Umbilical cord (tissue), 2 donors: Measurements from ENCODE around the gene KLHL30. TPM values are rescaled to one million over a fixed set of nuclear protein-coding genes. Genes with fewer than 3 reads are reported as not detected.

ENCODE experiments used
- DNase-seq: peaks from one replicate; pipeline ENCODE4 v3.0.0-alpha.2; 2015; ENCODE audit warnings: low spot score
- total RNA-seq: library from RNA; depleted of rRNA; stranded (reverse); fragments of >200 nt; gene quantifications from one replicate; pipeline ENCODE4 v1.2.3, GENCODE V29; 2014; ENCODE audit warnings: low replicate concordance; ENCODE audit not compliant: insufficient read depth

The KLHL30 gene
- total RNA-seq, 1 donor from 2014 or later: 5.1 TPM

DNA sequence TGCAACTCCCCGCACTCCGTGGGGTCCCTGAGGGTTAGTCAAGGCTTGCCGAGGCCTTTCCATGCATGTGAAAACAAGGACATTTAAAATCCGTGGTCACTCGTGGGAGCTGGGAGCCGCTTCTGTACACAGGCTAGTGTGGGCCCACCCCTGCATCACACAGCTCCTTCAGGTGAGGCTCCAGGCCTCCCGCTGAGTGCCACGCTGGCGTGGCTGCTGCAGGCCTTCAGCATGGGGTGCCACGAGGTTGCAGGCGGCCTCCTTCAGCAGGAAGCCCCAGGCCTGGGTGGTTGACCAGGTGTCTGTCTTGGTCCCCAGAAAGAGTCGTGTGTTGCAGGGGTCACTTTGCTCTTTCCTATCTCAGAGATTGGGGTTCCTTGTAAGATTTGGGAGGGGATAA is 6.6 kb downstream of the KLHL30 start:
- no peak for DNase-seq

DNA sequence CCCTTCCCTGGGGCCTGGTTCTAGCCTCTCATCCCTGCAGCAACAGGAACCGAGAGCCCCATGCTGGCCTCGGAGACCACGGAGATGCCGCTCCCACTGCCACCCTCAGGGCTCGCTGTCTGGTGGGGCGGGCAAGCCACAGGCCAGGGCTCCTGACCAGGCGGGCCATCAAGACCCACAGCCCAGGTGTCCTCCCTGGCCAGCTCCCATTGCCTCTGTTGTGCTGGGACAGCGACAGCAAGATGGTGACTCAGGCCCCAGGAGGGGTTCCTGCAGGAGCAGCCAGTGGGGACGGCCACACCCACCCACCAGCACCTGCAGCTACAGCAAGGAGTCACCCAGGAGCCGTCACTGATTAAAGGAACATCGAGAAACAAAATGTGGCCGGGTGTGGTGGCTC is 7.4 kb downstream of the KLHL30 start:
- no peak for DNase-seq

DNA sequence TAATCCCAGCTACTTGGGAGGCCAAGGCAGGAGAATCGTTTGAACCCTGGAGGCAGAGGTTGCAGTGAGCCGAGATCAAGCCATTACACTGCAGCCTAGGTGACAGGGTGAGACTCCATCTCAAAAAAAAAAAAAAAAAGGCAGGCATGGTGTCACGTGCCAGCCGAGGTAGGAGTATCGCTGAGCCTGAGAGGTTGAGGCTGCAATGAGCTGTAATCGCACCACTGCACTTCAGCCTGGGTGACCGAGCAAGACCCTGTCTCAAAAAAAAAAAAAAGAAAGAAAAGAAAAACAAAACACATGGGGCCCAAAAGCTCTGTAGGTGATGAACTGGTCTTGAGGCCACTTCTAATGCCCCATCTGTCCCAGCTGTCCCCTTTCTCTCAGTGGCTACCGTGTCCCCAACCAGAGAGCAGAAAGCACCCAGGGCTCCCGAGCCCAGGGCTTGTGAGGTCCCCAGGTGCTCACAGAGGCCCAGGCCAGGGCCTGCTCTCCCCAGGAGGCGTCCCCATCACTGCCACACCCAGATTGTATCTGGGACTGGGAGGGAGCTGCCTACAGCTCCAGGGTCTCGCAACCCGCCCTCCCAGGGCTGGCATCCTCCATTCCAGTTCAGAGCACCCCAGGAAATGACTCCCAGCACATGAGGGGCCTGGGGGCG is 8.5 kb downstream of the KLHL30 start:
- no peak for DNase-seq

DNA sequence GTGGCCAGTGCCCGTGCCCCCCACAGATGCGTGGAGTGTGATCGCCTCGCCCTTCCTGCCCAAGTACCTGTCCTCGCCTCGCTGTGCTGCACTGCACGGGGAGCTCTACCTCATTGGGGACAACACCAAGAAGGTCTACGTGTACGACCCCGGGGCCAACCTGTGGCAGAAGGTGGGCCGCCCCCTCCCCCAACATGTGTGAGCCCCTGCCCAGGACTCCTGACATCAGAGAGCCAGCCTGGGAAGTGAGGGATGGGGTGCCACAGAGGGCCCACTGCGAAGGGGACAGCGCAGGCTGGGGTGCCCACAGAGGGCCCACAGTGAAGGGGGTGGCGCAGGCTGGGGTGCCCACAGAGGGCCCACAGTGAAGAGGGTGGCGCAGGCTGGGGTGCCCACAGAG is 10.5 kb downstream of the KLHL30 start:
- no peak for DNase-seq

- no peak for DNase-seq
Observed at GRCh38 chr2:238149841-238150572, 11.5 kb downstream of the KLHL30 start.

DNA sequence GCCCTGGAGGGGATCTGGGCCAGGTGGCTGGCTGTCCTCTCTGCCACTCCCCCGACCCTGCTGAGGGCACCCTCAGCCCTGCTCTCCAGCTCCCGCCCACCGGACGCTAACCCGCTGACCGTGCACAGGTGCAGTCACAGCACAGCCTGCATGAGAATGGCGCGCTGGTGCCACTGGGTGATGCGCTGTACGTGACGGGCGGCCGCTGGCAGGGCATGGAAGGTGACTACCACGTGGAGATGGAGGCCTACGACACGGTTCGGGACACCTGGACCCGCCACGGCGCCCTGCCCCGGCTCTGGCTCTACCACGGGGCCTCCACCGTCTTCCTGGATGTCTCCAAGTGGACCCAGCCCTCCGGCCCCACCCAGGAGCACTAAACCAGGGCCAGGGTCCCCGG is 12.2 kb downstream of the KLHL30 start:
- no peak for DNase-seq

DNA sequence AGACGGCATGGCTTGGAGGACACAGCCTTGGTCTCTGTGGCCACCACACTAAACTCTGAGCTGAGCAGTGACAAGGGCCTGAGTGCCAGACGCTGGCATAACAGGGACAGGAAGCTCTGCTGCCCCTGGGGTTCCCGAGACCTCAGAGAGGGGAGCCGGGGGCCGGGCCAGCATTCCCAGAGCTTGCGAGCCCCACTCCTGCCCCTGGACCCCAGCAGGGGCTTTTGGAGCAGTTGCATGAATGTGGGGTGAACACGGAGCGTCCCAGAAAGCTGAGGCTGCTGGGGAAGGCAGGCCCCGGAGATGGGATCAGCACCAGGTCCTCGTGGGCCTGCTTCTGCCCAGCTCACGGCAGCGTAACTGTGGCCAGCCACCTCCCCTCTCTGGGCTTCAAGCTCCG is 12.7 kb downstream of the KLHL30 start:
- no peak for DNase-seq

DNA sequence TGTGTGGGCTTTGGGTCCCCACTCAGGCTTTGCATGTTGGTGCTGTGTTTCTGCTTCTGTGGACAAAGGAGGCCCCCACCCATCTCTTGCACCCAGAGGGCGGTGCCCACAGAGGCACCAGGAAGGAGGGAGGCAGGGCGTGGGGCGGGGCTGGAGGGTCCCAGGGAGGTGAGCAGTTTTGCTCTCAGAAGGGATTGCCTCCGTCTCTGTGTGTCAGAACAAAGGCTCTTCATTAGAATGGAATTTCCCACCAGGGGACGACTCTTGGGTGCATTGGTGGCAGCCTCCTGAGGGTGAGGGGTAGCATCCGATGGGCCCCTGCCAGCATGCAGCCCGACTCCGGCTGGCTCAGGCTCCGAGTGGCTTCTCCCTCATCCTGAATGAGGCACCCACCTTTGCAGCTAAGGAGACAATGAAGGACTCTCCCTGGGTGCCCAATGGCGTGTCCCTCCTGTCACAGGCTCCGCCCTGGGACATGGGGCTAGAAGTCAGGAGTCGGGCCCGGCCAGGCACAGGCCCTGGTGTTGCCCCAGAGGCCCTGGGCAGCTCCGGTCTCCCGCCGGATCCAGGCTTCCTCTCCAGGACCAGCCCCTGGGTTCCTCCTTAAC is 13.3 kb downstream of the KLHL30 start:
- DNase-seq: no peak

- no peak for DNase-seq
Observed at GRCh38 chr2:238152771-238153688, 14.6 kb downstream of the KLHL30 start.

- no peak for DNase-seq
Observed at GRCh38 chr2:238154570-238154969, 16.1 kb downstream of the KLHL30 start.

GRCh38 chr2:238155051-238155760 is 16.7 kb downstream of the KLHL30 start:
- no peak for DNase-seq

GRCh38 chr2:238155761-238156694 is 17.6 kb downstream of the KLHL30 start:
- no peak for DNase-seq

DNA sequence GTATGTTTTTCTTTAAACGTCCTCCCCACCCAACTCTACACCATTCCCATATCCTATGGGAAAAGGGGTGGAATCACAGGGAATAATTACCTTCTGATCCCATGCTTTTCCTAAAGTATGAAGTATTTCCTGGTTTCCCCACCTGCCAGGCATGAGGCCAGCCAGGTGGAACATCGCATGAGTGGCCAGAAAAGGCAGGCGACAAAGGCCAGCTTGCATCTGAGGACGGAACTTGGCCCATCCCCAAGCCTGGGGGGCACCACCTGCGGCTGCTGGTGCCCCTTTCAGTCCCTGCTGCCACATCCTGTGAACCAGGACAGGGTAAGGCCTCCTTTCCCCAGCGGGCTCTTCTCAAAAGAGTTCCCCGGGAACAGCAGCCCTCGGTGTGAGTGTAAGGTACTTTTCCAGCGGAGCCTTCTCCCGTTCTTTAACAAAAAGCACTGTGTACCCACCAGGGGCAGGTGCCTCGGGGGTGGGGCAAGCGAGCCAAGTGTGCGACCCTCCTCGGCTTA is 19.1 kb downstream of the KLHL30 start:
- no peak for DNase-seq

GRCh38 chr2:238158018-238158508 is 19.6 kb downstream of the KLHL30 start:
- DNase-seq: no peak

DNA sequence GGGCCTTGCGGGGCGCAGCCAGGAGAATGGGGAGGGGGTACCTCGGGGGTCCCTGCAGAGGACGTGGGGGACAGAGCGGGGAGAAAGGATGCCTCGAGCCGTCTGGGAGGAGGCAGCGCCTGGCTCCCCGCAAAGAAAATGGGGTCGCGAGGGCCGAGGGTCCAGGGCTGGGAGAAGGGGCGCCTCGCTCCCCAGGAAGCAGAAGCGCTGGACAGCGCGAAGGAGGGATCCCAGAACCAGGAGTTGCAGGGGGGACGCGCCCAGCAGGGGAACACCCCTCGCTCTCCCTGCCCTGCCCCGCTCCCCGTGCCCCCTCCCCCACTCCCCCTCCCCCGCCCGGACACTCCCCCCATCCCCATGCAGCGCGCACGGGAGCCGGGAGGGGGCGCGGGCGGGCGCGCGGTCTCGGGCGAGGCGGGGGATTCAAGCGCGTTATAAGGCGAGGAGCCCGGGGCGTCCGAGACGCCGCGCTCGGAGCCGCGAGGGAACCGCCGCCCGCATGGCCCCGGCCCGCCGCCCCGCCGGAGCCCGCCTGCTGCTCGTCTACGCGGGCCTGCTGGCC is 20.1 kb downstream of the KLHL30 start, which contains the start of gene ERFE:
Gene ERFE, plus strand, starts transcription at position 462 of the 562 bp plus-strand sequence. Its CDS starts 38 bp downstream, at position 500.
- no peak for DNase-seq

DNA sequence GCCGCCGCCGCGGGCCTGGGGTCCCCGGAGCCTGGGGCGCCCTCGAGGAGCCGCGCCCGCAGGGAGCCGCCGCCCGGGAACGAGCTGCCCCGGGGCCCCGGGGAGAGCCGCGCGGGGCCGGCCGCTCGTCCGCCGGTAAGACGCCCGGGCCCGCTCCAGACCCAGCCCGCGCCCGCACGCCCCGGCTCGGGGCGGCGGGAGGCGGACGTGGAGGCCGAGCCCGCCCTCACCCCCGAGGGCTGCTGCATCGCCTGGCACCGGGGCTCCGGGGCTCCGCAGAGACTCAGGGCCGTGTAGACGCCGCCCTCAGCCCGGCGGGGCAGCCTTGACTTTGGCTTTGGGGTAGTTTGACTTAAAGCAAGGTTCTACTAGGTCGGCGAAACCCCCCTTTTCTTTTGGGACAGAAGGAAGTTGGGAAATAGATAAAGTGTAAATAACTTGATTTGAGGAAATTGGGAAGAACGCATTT is 20.6 kb downstream of the KLHL30 start:
- DNase-seq: no peak

GRCh38 chr2:238159661-238160205 is 21.3 kb downstream of the KLHL30 start:
- no peak for DNase-seq

DNA sequence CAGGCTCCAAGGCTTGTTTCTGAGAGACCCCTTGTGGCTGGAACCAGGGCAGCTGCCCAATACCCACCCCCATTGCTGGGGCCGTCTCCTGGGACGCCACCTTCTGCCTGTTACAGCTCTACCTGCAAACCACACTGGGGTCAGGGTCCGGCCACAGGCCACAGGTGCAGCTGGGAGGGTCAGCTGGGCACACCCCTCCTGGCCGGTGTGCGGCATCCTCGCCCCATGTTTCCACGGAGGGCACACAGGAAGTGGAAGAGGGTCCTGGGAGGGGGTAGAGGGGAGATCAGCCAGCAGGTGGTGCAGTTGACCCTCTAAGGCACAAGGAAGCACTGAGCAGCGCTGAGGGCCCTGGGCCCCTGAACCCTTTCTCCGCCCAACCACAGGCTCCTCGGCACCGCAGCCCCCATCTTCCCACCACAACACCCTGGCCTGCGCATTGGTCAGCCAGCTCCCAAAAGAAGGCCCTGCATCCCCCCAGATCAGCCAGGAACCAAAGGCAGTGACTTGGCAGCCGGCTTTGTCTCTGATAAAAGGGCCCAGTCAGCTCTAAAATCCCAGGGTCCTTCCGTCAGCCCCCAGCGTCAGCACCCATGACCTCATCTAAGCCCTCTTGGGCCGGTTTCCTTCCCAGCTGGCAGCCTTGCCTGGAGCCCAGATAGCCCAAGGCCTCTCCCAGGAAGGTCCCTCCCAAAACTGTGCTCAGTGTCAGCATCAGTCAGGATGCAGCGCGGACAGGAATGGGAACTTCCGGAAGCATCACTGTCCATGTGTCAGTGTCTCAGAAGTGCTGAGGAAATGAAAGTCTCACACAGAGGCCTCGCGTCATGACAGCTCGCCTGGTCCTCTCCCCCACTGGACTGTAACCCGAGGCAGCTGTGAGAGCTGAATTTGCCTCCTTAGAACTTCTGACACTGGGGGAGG is 22.0 kb downstream of the KLHL30 start:
- peak; percentile 17 for DNase-seq
